ENCODE data around the gene ARHGAP42.
"Not testable (repeated sequence)": the region's sequence is repeated elsewhere in the genome, so short reads cannot be mapped to it uniquely, and the experiment has no call there.

The ARHGAP42 gene, protein sequence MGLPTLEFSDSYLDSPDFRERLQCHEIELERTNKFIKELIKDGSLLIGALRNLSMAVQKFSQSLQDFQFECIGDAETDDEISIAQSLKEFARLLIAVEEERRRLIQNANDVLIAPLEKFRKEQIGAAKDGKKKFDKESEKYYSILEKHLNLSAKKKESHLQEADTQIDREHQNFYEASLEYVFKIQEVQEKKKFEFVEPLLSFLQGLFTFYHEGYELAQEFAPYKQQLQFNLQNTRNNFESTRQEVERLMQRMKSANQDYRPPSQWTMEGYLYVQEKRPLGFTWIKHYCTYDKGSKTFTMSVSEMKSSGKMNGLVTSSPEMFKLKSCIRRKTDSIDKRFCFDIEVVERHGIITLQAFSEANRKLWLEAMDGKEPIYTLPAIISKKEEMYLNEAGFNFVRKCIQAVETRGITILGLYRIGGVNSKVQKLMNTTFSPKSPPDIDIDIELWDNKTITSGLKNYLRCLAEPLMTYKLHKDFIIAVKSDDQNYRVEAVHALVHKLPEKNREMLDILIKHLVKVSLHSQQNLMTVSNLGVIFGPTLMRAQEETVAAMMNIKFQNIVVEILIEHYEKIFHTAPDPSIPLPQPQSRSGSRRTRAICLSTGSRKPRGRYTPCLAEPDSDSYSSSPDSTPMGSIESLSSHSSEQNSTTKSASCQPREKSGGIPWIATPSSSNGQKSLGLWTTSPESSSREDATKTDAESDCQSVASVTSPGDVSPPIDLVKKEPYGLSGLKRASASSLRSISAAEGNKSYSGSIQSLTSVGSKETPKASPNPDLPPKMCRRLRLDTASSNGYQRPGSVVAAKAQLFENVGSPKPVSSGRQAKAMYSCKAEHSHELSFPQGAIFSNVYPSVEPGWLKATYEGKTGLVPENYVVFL

DNA sequence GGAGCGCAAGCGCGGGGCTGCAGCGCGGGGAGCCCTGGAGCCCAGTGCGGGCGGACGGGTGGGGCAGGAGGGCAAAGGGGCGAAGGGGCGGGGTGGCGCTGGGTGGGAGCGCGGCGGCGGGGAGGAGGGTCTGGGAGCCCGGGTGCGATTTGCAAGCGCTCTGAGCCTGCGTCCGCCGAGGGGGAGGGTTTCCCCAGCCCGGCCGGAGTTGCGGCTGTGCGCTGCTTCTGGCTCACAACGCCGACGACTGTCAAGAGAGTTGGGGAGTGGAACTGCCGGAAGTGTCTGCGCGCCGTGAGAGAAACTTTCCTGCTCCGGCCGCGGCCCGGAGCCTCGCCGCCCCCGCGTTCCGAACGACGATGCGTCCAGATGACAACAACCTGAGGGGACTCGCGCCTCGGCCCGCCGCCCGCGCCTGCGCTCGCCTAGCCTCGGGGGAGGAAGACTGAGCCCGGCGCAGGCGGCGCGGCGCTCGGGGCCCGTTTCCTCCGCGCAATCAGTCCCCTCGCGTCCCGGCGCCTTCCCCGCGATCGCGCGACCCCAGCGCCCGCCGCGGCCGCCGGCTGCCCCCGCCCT, at the start of gene ARHGAP42:
TSS of gene ARHGAP42 (plus strand) at position 235 of the 576 bp plus-strand sequence. CDS start 391 bp downstream, outside the sequence.
- peak in 49 of 58 donors; percentile 15 to 75 (median 42) for DNase-seq

GRCh38 chr11:100637706-100638105, 49.4 kb upstream of the ARHGAP42 start:
- DNase-seq: peak in 25 of 58 donors; percentile 2 to 68 (median 15)

GRCh38 chr11:100638648-100639047, 48.4 kb upstream of the ARHGAP42 start:
- no peak for DNase-seq

DNA sequence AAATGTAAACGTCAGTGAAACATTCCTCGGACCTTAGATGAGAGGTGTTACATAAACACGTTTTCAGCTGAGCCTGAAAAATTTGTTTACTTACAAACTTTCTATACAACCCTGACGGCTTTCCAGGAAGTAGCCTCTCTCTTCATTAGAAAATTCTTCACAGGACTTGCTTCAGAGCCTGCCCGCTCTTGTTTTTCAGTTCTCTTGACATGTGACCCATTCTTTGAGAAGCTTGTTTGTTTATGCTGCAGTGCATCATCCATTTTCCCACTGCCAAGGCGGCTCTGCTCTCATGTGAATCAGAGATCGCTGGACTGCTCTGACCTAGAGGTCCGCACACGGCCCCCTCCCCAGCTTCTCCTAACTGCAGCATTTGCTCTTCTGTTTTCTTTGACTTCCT, 47.9 kb upstream of the ARHGAP42 start:
- peak in 20 of 58 donors; percentile 2 to 49 (median 5) for DNase-seq

GRCh38 chr11:100640071-100640470, 47.0 kb upstream of the ARHGAP42 start:
- DNase-seq: no peak

DNA sequence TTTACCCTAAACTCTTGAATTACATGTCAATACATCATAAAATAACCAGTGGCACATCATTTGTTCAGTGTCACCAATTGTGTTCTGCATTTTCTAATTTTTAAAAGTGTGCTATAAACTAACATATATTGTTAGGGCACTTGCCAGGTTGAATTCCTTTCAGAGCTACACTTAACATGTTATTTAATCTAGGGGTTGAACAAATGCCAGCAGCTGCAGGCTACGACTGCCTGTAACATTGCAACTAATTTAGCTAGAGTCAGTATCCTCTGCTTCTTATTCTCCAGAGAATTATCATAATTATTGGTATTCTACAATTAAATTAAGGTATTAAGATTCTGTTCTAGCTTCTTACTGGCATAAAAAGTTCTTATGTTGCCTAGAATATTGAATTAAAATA, 46.4 kb upstream of the ARHGAP42 start:
- DNase-seq: no peak

DNA sequence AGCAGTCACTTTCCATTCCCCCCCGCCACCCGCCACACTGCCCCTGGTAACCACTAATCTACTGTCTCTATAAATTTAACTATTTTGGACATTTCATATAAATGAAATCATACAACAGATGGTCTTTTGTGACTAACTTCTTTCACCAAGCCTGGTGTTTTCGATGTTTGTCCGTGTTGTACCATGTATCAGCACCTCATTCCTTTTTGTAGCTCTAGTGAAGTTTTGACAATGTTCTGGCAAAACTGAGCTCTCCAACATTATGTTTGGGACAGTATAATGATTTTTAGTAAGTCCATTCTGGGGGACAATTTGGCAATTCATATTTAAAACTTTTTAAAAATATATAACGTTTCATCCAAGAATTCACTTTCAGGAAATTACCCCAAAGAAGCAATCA, 45.6 kb upstream of the ARHGAP42 start:
- no peak for DNase-seq

DNA sequence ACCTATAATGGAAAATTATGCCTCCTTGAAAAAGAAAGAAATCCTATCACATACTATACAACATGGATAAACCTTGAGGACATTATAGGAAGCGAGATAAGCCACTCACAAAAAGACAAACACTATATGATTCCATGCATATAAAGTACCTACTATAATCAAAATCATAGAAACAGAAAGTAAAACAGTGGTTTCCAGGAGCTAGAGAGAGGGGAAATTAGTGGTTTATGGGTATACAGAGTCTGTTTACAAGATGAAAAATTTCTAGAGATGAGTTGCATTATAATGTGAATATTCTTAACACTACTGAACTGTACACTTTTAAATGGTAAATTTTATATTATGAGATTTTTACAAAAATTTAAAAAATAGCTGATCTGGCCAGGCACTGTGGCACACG, 40.5 kb upstream of the ARHGAP42 start:
- no peak for DNase-seq

DNA sequence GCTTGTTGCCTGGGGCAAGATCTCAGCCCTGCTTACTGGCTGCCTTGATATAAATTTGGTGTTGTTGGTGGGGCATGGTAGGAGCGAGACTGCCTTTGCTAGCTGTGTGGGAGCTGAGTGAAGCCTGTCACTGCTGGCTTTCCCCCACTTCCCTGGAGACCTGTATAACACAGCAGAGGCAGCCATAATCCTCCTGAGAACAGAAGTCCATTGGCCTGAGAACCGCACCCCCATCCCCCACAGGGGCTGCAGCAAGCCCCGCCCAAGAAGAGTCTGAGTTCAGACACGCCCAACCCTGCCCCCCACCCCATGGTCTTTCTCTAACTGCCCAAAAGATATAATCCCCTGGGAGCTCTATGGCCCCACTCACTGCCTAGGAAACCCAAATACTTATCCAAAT, 39.2 kb upstream of the ARHGAP42 start:
- DNase-seq: no peak

DNA sequence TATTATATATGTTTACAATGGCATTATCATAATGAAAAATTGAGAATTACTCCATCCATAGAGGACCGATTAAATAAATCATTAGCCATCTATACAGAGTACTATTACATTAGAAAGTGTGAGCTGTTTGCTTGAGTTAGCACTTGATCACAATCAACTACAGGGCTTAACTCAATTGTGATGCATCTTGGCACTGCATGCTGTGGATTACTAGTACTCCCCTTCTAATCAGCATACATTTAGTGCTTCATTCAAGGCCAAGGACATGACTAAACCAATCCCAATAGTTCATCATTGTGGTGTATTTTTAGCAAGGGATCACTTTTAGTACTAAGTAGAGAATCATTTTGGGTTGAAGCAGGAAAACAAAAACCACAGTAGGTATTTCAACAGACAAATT, 23.5 kb upstream of the ARHGAP42 start:
- no peak for DNase-seq

GRCh38 chr11:100663996-100664395, 23.1 kb upstream of the ARHGAP42 start:
- no peak for DNase-seq

- DNase-seq: not testable (repeated sequence)
These were observed 20.3 kb upstream of the ARHGAP42 start for GRCh38 chr11:100666816-100667215.

- no peak for DNase-seq
These were observed 19.6 kb upstream of the ARHGAP42 start for GRCh38 chr11:100667449-100667848.

DNA sequence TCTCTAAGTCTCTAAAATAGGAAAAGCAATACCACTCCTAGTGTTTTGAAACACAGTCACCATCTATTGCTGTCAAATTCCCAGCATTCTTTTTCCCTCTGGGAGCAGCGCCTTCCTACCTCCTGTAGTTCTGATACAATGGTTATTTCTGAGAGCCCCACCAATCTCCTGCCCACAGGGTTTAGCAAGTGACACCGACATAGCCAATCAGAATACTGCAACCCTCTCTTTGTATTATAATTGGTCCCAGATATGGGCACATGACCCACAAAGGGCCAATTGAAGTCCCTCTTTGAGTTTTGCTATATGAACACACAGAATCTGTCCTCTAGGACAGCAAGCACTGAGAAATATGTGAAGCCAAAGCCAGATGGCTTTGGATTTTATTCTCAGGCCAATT, 16.9 kb upstream of the ARHGAP42 start:
- DNase-seq: no peak

- DNase-seq: no peak
These were observed 15.6 kb upstream of the ARHGAP42 start for GRCh38 chr11:100671471-100671870.

DNA sequence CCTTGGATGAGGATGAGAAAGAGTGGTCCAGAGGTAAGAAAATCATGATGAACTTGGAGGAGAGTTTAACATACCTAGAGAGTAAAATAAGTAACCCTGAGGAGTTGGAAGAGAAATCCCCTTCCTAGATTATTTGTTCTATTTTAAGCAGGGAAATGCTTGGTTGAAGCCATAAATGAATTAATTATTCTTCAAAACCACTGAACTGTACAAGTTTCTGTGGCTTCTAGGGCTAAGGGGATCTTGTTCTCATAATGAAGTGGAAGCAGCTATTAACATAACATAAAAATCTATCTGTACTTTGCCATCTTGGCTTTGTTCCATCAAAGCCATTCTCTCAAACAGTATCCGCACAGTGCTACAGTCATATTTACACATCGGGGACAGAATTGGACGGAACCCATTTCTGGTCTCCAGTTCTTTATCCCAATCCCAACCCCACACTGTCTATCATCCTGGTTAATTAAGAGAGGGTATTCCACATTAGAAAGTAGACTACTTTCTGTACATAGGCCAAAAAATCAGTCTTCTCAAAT, 14.5 kb upstream of the ARHGAP42 start:
- DNase-seq: no peak

GRCh38 chr11:100673063-100673462, 14.0 kb upstream of the ARHGAP42 start:
- DNase-seq: no peak

- DNase-seq: no peak
These were observed 12.9 kb upstream of the ARHGAP42 start for GRCh38 chr11:100674212-100674611.

GRCh38 chr11:100675115-100675650, 11.9 kb upstream of the ARHGAP42 start:
- no peak for DNase-seq

- no peak for DNase-seq
These were observed 10.2 kb upstream of the ARHGAP42 start for GRCh38 chr11:100676901-100677300.

DNA sequence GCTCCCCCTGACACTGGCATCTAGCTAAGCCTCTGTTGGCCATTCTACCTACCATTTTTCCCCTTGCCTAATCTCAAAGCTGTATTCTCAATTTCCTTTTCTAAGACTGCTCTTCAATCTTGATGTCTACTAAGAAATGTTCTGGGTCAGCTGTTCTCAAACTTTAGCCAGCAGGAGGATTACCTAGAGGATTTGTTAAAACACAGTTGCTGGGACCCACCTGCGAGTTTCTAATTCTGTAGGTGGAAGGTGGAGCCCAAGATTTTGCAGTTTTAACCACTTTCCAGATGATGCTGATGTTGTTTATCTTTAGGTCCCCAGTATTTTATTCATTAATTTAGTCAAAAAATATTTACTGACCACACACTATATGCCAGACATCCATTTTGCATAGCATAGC, 9.3 kb upstream of the ARHGAP42 start:
- no peak for DNase-seq

Data from anterior cingulate cortex (tissue), 58 donors.